ENCODE results near the gene PPP1R16B.

- TF ChIP-seq POLR2AphosphoS5 (IDR thresholded peaks at IDR 0.05) (no peak), CTCF (IDR thresholded peaks at IDR 0.05) (no peak)
These were observed 6.3 kb upstream of the PPP1R16B start for GRCh38 chr20:38799203-38799602.

All from prostate gland (tissue), 2 donors.